NK-92 treated with Interleukin-12 subunit alpha and Interleukin-12 subunit beta, amount 100 ng/mL, for 24 hours (cell line): Measurements from ENCODE around the gene CLTCL1.

Source experiments
- DNase-seq: peaks from one replicate; lab custom pipeline; 2025; lab: John Stamatoyannopoulos, UW

The CLTCL1 gene

DNA sequence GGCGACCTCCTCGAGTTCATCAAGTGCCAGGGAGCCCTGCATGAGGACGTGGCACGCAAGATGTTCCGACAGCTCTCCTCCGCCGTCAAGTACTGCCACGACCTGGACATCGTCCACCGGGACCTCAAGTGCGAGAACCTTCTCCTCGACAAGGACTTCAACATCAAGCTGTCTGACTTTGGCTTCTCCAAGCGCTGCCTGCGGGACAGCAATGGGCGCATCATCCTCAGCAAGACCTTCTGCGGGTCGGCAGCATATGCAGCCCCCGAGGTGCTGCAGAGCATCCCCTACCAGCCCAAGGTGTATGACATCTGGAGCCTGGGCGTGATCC, 159.9 kb downstream of the CLTCL1 start:
- no peak for DNase-seq

DNA sequence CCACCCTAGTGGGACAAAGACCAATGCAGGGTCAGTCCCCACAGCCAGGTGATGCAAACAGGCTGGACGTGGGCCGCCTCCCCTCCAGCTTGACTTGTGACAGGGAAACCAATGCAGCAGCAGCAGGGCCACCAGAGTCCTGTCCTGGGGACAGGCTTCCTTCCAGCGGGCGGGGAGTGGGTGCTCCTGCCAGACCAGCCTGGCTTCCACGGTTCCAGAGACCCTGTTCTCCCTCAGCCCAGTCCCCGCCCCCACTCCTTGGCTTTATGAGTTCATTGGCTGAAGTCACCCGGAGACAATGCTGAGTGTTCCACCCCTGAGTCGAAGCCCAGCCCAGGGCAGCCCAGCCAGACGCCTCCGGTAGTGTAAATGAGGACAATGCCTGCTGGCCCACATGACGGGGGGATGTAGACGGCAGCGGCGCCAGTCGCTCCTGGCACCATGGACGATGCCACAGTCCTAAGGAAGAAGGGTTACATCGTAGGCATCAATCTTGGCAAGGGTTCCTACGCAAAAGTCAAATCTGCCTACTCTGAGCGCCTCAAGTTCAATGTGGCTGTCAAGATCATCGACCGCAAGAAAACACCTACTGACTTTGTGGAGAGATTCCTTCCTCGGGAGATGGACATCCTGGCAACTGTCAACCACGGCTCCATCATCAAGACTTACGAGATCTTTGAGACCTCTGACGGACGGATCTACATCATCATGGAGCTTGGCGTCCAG, 160.4 kb downstream of the CLTCL1 start, which contains the start of gene TSSK2:
Gene TSSK2 (plus strand): TSS at position 350 of the 726 bp plus-strand sequence. CDS start 92 bp downstream, at position 442.
- no peak for DNase-seq

DNA sequence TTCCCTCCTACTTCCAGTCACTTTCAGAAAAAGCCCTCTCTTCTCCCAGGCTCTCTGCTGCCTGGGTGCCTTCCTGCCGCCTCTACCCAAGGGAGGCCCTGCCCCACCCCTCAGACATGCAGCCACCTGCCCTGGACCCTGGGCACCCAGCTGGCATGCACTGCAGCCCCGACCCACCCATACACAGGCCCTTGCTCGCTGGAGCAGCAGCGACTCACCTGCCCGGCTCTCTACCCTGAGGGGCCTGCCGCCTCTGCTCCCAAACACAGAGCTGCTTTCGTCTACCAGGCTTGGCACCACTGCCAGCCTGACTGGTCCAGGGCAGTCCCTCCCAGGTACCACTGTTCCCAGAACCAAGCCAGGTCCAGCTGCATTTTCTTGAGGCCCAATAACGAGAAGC, 161.6 kb downstream of the CLTCL1 start:
- DNase-seq: no peak
